Natural killer cell (primary cell): ENCODE measurements around the gene COX6B2. TPM values are rescaled to one million over a fixed set of nuclear protein-coding genes. Genes with fewer than 3 reads are reported as not detected.

Experiments used
- ATAC-seq, 3 donors: fragments of 150-1000 bp in 2 of 3; fragments of 200-7000 bp in 1 of 3; cut with Tn5 transposase; 1 replicate in 1 of 3; 2 replicates in 2 of 3; pipeline ENCODE4 v1.10.0; 2021; ENCODE audit warnings: mild to moderate bottlenecking in 2 of 3, moderate library complexity in 2 of 3
- DNase-seq, 2 donors: peaks; one replicate each; pipeline versions ENCODE4 v3.0.0 to v3.0.0-alpha.2; 2013 to 2021; ENCODE audit warnings: mixed read lengths in 1 of 2
- H3K27ac ChIP-seq: one replicate; pipeline ENCODE4 v1.5.1; 2013; ENCODE audit warnings: mild to moderate bottlenecking, low read length
- H3K27me3 ChIP-seq: one replicate; pipeline ENCODE4 v1.6.1; 2013; ENCODE audit warnings: low read length; ENCODE audit not compliant: control insufficient read depth, insufficient read depth
- H3K36me3 ChIP-seq: one replicate; pipeline ENCODE4 v1.6.1; 2013; ENCODE audit warnings: low read length; ENCODE audit not compliant: control insufficient read depth, insufficient read depth
- H3K4me1 ChIP-seq: one replicate; pipeline ENCODE4 v1.6.1; 2013; ENCODE audit warnings: low read length; ENCODE audit not compliant: control insufficient read depth, insufficient read depth
- H3K4me3 ChIP-seq: one replicate; pipeline ENCODE4 v1.5.1; 2013; ENCODE audit warnings: low read length
- H3K9me3 ChIP-seq: one replicate; pipeline ENCODE4 v1.6.1; 2013; ENCODE audit warnings: low read length; ENCODE audit not compliant: control insufficient read depth, insufficient read depth
- H3K27ac Mint-ChIP-seq, 2 donors: one replicate each; pipeline ENCODE4 v1.8.0; 2022; ENCODE audit warnings: mild to moderate bottlenecking in 2 of 2, mixed read lengths in 2 of 2, moderate library complexity in 1 of 2
- H3K27me3 Mint-ChIP-seq, 2 donors: one replicate each; pipeline ENCODE4 v1.8.0; 2022; ENCODE audit warnings: low read depth in 2 of 2, mixed read lengths in 2 of 2
- H3K36me3 Mint-ChIP-seq: one replicate; pipeline ENCODE4 v1.8.0; 2022; ENCODE audit warnings: mixed read lengths
- H3K4me1 Mint-ChIP-seq, 2 donors: one replicate each; pipeline ENCODE4 v1.8.0; 2022; ENCODE audit warnings: mixed read lengths in 2 of 2
- H3K4me3 Mint-ChIP-seq: one replicate; pipeline ENCODE4 v1.8.0; 2022; ENCODE audit warnings: mild to moderate bottlenecking, moderate library complexity, mixed read lengths
- H3K9me3 Mint-ChIP-seq, 2 donors: one replicate each; pipeline ENCODE4 v1.8.0; 2022; ENCODE audit warnings: mixed read lengths in 2 of 2
- WGBS: methylation state at CpG from one replicate; pipeline ENCODE4 v1.1.7; 2013; ENCODE audit warnings: missing lambda C conversion rate; ENCODE audit not compliant: insufficient coverage; 5-methylcytosine and 5-hydroxymethylcytosine counted together
- intact Hi-C: fragments of 100-400 bp; cut with micrococcal nuclease; formaldehyde crosslinking; loops from one replicate; pipeline ENCODE4 v1.14.2; 2022
- total RNA-seq, 4 donors: library from RNA; stranded (reverse); fragments of 120-200 nt in 1 of 4; gene quantifications; one replicate each; pipeline versions ENCODE4 v1.2.3 to v1.2.4, GENCODE V29; 2013 to 2022
- TF ChIP-seq, protein P1 (sequence below): fragments of 200-600 bp; IDR thresholded peaks from one replicate; pipeline ENCODE4 v1.8.0; 2022; ENCODE audit warnings: antibody characterized with exemption

COX6B2 gene
- total RNA-seq, 3 donors from 2014 or later (not counting 1 experiment from before 2014, with no cell fraction given) = 0.26 to 6.5 TPM; not detected in 1

DNA sequence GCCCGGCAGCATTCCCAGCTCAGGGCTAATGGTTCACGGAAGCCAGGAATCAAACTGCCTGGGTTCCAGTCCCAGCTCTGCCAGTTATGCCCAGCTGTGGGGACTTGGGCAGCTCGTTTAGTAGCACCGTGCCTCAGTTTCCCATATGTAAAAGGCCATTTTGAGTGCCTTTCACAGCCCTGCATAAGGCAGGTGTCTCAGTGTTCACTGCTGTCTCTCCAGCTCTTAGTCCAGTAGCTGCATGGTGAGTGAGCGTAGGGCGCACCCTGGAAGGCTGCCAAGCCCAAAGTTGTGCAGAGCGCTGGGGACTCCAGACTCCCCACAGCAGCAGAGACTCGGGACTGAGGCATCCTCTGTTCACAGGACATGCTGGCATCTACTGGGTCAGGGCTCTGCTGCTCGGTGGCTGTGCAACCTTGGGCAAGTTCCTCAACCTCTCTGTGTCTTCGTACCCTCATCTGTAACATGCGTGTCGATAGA is 36.7 kb upstream of the COX6B2 start:
- H3K27me3 ChIP-seq = no peaks in the 10 kb centered on the region
- Mint-ChIP-seq H3K36me3 (no peaks in the 10 kb centered on the region), H3K27ac (peak overlapping the region in 1 of 2 donors; percentile 80), H3K9me3 (no peaks in the 10 kb centered on the region), H3K4me1 (peaks cover 24 to 45% of the 10 kb centered on the region in 2 donors), H3K27me3 (no peaks in the 10 kb centered on the region), H3K4me3 (no peak overlapping the region)
- intact Hi-C loops = no loop called here
- H3K4me1 ChIP-seq = peaks cover 42% of the 10 kb centered on the region
- TF ChIP-seq, protein P1, sequence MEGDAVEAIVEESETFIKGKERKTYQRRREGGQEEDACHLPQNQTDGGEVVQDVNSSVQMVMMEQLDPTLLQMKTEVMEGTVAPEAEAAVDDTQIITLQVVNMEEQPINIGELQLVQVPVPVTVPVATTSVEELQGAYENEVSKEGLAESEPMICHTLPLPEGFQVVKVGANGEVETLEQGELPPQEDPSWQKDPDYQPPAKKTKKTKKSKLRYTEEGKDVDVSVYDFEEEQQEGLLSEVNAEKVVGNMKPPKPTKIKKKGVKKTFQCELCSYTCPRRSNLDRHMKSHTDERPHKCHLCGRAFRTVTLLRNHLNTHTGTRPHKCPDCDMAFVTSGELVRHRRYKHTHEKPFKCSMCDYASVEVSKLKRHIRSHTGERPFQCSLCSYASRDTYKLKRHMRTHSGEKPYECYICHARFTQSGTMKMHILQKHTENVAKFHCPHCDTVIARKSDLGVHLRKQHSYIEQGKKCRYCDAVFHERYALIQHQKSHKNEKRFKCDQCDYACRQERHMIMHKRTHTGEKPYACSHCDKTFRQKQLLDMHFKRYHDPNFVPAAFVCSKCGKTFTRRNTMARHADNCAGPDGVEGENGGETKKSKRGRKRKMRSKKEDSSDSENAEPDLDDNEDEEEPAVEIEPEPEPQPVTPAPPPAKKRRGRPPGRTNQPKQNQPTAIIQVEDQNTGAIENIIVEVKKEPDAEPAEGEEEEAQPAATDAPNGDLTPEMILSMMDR = no peak
- H3K36me3 ChIP-seq = peaks cover 43% of the 10 kb centered on the region
- no peak for DNase-seq
- no peak overlapping the region for H3K4me3 ChIP-seq
- H3K27ac ChIP-seq = no peak overlapping the region
- no peak for ATAC-seq
- no peaks in the 10 kb centered on the region for H3K9me3 ChIP-seq
- WGBS = 86% methylated on average over 10 of the region's 12 CpGs

GRCh38 chr19:55390461-55390880 is 36.0 kb upstream of the COX6B2 start:
- Mint-ChIP-seq H3K4me3 (no peak overlapping the region), H3K27ac (peak overlapping the region in 1 of 2 donors; percentile 80), H3K4me1 (peaks cover 31 to 52% of the 10 kb centered on the region in 2 donors), H3K36me3 (no peaks in the 10 kb centered on the region), H3K27me3 (no peaks in the 10 kb centered on the region), H3K9me3 (no peaks in the 10 kb centered on the region)
- Histone ChIP-seq H3K27me3 (no peaks in the 10 kb centered on the region), H3K4me1 (peaks cover 42% of the 10 kb centered on the region), H3K27ac (no peak overlapping the region), H3K36me3 (peaks cover 43% of the 10 kb centered on the region), H3K4me3 (no peak overlapping the region), H3K9me3 (no peaks in the 10 kb centered on the region)
- WGBS = 89% methylated on average over 7 of the region's 7 CpGs
- intact Hi-C loops = no loop called here
- TF ChIP-seq, protein P1 = no peak
- ATAC-seq (no peak), DNase-seq (no peak)

- no peak for DNase-seq
- no peaks in the 10 kb centered on the region for H3K9me3 Mint-ChIP-seq
Observed at GRCh38 chr19:55389386-55390317, 35.1 kb upstream of the COX6B2 start.

More at GRCh38 chr19:55389386-55390317, 35.1 kb upstream of the COX6B2 start:
- no peaks in the 10 kb centered on the region for H3K27me3 ChIP-seq
- H3K36me3 Mint-ChIP-seq = no peaks in the 10 kb centered on the region
- H3K27ac Mint-ChIP-seq = peak overlapping the region; percentile 80 to 81
- H3K27me3 Mint-ChIP-seq = no peaks in the 10 kb centered on the region
- H3K9me3 ChIP-seq = no peaks in the 10 kb centered on the region
- no peak overlapping the region for H3K4me3 ChIP-seq
- H3K36me3 ChIP-seq = peaks cover 43% of the 10 kb centered on the region
- H3K27ac ChIP-seq = no peak overlapping the region
- peak overlapping the region; percentile 49 for H3K4me3 Mint-ChIP-seq
- intact Hi-C loops = no loop called here
- TF ChIP-seq, protein P1 = no peak
- peaks cover 36 to 61% of the 10 kb centered on the region in 2 donors for H3K4me1 Mint-ChIP-seq
- WGBS = 91% methylated on average over 21 of the region's 21 CpGs
- ATAC-seq = no peak
- peaks cover 49% of the 10 kb centered on the region for H3K4me1 ChIP-seq
